Endometrium (tissue), 2 donors: Measurements from ENCODE around the gene ANKRD40CL.

Source experiments
- FAIRE-seq: peaks from 2 replicates; lab custom pipeline; 2012; peaks lifted over from hg19 to GRCh38; lab: Jason Lieb, UNC
- donor health status: control.
- donor health status: control.

ANKRD40CL gene

DNA sequence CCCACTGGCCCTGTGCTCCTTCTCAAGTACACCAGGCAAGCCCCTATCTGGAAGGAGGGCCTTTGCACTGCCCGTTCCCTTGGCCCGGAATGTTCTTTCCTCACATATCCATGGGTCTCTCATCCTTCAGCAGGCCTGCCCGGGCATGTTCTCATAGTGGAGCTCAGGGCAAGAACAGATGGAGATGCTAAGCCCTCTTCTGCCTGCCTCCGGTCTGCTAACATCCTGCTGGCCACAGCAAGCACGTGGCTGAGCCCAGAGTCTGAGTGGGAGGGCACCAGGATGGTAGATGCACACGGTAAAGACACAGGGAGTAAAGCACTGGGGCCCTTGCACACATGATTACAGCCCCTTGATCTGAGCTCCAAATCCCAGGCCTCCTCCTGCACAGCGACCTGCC lies 19.8 kb upstream of the ANKRD40CL start:
- no peak for FAIRE-seq

GRCh38 chr17:50785946-50786570 lies 18.7 kb upstream of the ANKRD40CL start:
- no peak for FAIRE-seq

DNA sequence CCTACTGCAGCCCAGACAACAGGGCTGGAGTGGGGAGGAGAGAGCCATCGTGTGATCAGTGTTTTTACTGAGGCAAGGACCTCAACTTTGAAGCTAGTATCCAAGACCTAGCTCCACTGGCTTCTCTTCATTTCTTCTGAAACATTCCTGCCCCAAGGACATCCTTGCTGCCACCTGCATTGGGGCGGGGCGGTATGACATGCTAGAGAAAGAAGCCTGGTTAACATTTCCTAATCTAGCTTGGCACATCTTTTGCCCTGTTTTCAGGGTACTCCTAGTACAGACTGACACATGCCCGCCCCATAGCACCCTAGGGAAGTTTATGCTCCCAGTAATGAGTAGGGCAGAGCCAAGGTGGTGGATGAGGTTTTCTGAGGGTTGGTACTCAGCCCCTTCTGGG lies 17.8 kb upstream of the ANKRD40CL start:
- no peak for FAIRE-seq

DNA sequence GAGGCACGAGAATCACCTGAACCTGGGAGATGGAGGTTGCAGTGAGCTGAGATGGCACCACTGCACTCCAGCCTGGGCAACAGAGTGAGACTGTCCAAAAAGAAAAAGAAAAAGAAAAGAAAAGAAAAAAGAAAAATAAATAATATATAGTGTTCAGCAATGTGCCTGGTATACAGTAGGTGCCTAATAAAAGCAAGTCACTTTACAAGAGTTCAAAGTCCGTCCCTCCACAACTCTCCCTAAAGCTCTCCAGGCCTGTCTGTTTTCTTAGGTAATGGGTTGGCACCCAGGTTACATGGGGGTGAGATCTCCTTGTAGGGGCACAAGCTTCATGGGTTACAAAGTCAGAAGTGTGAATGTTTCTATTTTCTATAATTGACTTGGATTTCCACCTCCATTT lies 16.6 kb upstream of the ANKRD40CL start:
- no peak for FAIRE-seq

DNA sequence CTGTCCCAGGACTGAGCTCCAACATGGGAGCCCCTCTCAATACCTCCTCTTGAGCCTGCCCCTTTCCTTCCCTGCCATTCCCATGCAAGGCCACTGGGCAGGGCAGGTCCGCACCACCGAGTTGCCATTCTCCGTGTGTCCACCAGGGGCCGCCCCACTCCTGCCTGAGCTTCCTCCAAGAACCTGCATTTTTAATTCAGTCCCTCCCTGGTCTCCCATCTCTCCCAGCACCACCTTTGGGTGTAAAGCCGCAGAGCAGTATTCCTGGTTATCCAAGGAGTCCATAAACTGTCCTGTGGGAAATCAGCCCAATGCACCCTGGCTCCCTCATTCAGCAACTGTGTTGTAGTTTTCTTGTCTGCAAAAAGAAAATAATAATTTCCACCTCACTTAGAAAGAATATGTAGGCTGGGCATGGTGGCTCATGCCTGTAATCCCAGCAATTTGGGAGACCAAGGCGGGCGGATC lies 15.9 kb upstream of the ANKRD40CL start:
- FAIRE-seq: no peak

DNA sequence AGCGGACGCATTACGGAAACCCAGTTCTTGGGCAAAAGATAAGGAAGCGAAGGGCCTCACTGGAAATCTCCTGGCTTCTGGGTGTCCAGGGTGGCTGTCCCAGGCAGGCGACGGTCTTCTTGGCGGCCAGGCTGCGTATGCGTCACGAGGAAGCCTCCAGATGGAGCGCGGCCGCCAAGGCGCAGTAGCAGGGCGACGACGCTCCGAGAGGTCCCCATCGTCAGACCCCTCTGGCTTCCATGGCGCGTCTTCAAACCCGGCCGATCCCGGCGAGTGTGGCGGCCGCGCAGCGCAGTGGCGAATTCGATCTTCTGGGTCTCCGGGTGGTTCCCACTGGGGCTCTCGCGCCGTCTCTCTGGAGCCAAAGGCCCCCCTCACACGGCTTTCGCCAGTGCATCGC lies 13.8 kb upstream of the ANKRD40CL start:
- no peak for FAIRE-seq

GRCh38 chr17:50779747-50780353 lies 12.5 kb upstream of the ANKRD40CL start:
- FAIRE-seq: no peak

- no peak for FAIRE-seq
Measured at GRCh38 chr17:50778988-50779387, 11.7 kb upstream of the ANKRD40CL start.

DNA sequence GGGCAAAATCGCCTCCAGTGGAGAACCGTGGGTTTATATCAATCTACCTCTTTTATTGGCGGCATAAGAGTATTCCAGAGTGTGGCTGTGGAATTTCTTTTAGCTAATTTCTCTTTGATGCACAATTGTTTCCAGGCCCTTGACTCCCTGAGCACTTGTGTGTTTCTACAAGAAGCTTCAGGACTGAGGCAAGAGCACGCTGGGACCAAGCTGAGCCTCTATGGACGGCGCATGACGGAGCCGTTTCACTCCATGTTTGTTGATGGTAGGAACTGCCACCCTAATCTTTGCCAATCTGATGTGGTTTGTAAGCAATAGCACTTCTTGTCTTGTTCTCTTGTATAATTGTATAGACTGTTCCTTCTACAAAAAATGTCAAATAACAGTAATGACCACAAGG lies 11.2 kb upstream of the ANKRD40CL start:
- no peak for FAIRE-seq

- no peak for FAIRE-seq
Measured at GRCh38 chr17:50775926-50776325, 8.6 kb upstream of the ANKRD40CL start.

- FAIRE-seq: no peak
Measured at GRCh38 chr17:50774225-50774803, 7.0 kb upstream of the ANKRD40CL start.

- FAIRE-seq: no peak
Measured at GRCh38 chr17:50771991-50772785, 4.9 kb upstream of the ANKRD40CL start.

DNA sequence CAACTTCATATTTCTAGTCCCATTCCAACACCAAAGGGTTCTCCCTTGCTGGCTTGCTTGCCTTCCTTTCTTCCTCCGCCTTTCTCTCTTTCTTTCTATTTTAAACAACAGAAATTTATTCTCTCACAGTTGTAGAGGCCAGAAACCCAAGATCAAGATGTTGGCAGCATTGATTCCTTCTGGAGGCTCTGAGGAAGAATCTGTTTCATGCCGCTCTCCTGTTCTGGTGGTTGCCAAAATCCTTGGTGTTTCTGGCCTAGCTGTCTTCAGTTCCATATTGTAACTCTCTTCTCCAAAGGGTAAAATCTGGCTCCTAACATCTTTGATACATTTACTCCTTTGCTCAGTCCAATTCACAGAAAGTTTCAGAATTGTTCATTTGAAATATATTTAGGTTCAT lies 3.0 kb upstream of the ANKRD40CL start:
- FAIRE-seq: no peak

DNA sequence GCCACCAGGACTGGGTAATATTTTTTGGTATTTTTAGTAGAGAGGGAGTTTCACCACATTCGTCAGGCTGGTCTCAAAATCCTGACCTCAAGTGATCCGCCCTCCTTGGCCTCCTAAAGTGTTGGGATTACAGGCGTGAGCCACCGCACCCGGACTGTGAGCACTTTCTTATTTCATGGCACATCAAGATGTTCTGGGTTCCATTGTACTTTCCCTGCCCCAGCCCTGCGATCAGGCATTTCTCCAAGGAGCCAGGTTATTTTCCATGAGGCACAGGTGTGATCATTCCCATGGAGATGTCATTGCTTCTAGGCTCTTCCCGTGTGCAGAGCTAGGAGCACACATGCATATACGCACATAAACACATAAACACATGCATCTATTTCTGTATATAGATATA lies 2.6 kb upstream of the ANKRD40CL start:
- FAIRE-seq: no peak

DNA sequence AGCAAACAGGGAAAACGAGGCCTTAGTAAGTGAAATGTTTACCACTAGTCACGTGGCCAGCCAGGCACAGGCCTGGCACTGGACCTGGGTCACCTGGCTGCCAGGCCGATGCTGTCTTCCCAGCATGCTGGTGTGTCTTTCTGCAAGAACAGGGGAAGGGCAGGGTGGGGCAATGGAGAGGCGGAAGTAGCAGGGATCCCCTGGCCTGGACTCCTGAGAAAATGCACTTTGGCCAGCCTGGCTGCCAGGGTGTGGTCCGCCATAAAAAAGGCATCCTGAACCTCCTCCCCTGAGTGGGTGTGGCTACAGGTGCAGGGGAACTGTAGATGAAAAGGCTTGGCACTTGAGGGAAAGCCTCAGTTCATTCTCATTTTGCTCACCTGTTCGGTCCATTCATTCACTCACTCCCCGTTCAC lies 1.0 kb upstream of the ANKRD40CL start:
- no peak for FAIRE-seq

GRCh38 chr17:50767030-50767429 lies 288 bp downstream of the ANKRD40CL start:
- no peak for FAIRE-seq

DNA sequence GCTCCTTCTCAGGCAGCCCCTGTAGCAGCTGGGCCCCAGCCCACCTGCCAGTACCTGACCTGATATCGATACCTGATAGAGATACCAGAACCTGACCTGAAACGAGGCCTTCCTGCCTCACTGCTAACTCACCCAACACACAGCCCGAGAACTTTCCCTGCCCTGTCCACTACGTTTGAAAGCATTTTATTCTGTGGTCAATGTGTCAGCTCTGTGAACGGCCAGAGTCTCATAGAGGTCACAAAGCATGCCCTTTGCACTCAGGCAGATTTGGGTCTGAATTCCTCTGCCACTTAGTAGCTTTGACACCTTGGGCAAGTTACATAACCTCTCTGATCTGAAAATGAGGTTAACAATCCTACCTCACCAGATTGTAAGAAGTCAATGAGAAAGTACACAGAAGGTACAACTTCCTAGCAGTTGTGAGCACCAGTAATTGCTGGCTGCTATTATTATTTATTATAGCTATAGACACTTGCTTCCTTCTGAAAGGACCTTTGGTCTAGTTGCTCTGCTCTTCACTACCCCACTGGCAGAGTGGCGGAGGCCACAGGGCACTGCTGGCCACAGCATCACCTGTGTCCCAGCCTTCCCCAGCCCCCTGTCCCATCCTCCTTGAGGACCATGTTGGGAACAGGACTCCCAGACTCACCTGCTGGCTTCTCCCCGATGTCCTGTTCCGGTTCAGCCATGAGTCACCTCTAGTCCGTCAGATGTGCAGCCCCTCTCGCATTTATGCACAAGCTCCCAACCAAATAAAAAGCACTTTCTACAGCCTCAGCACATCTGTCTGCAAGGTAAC lies 895 bp downstream of the ANKRD40CL start:
- FAIRE-seq: no peak

DNA sequence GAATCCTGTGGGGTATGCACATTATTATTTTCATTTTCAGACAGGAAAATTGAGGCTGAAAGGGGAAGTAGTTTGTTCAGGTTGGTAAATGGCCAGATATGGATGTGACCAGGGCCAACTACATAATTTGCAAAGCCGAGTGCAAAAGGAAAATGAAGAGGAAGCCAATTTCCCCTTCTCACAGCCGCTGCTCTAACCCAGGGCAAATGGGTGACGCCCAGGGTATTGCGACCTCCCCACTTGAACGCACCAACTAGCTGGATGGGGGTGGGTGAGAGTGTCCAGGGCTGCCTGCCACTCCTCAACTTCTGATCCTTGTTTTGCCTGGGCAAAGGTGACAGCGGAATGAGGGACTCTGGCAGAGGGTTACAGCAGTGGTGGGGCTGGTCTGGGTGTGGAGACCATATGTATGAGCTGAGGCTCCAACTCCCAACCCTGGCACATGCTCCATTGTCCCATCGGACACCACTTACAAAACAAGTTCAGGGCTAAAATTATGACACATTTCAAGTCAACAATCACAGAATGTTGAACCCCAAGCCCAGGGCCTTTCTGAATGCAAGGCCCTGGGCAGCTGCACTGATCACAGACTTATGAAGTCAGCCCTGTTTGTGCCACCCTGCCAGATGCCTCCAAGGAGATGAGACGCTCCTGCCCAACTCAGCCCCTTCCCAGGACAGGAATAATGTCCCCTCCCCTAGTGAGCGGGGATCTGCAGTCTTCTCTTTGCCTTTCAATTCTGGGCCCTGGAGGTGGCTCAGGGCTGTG lies 1.7 kb downstream of the ANKRD40CL start:
- FAIRE-seq: no peak

- no peak for FAIRE-seq
Measured at GRCh38 chr17:50764734-50765149, 2.6 kb downstream of the ANKRD40CL start.

DNA sequence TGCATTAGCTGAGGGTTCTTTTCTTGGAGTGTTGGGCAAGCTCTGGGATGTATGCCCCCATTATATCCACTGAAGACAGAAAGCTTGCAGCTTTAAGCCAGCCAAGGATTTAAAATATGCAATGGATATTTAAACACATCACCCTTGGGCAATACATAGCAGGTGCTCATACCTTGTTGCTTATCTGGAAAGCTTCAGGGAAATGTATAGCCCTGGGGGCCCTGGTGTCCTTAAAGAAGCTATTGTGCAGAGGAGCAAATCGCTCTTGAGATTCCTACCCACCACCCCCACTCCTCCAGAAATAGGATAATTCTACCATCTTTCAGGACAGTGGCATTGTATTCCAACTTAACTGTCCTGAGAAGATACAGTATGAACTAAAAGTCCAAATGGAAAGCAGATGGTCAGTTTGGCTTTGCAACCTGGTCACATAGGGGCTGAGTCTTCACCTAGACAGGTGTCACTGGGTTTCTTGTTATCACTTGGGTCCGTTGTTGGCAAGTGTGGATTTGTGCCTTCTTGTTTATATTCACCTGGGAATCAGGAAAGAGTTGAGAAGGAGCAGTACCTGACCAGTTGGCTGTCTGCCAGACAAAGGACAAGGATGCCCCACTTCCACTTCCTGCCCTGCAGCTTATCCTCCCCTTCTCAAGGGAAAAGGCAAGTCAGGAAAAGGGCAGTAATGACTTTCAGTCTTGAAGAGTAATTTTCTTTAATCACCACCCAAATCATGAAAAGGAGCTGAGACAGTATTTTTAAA lies 3.4 kb downstream of the ANKRD40CL start:
- FAIRE-seq: no peak

DNA sequence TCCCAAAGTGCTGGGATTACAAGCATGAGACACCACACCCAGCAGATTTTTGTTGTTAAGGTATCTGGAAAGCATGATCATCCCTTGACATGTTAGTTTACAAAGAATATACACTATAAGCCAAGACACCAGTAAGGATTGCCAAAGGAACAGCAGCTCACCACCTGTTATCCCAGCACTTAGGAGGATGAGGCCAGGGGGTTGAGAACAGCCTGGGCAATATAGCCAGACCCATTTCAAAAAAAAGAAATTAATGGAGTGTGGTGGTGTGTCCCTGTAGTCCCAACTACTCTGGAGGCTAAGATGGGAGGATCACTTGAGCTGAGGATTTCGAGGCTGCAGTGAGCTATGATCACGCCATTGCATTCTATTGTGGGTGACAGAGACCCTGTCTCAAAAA lies 5.1 kb downstream of the ANKRD40CL start:
- FAIRE-seq: no peak
